ENCODE data around the gene PTPRN2.

The PTPRN2 gene

DNA sequence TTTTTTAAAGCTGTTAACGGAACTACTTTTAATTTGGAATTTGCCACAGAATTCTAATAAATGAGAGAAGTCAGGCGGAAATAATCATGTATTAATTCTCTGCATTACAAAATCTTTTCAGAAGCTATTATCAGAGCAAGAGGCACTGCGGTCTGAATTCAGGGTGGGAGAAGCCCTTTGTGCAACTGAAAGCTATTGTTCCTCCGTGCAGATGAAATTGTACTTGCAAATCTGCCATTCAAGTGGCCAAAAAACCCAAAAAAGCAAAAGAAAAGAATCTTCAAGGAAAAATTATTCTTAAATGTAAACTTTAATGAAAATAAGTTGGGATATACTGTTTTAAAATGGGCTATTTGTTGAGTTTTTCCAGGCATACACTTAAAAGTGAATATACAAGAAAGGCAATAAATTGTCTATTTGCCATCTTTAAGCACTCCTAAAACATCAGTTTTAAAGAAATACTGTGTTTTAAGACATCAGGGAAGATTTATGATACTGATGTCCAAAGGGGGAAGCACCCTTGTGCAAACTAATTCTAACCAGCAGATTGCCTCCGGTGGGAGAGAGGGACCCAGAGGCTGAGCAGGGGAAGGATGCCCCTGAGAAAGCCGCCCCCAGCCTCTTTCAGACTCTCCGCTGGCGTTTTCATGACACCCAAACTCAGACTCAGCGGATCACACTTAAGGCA lies 899.6 kb downstream of the PTPRN2 start:
- no peak for DNase-seq

DNA sequence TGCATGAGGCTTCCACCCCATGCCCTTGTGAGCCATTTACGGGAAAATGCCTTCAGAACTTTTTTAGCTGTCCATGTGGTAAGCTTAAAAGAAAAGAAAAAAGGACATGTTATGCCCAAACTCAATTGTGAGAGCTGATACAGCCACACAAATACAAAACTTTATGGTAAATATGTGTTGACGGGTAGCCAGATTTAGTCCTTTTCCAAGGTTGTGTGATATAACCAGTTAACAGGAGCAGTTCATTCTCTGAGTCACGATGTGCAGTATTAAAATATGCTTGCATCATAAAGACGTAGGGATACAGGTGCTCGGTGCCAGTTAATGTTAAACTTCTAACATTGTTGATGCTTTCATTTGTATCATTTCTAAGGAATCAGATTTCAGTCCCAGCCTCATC lies 900.5 kb downstream of the PTPRN2 start:
- no peak for DNase-seq

GRCh38 chr7:157686285-157686894 lies 901.2 kb downstream of the PTPRN2 start:
- DNase-seq, result no peak

- DNase-seq, result no peak
These were observed 902.0 kb downstream of the PTPRN2 start for GRCh38 chr7:157685430-157686284.

DNA sequence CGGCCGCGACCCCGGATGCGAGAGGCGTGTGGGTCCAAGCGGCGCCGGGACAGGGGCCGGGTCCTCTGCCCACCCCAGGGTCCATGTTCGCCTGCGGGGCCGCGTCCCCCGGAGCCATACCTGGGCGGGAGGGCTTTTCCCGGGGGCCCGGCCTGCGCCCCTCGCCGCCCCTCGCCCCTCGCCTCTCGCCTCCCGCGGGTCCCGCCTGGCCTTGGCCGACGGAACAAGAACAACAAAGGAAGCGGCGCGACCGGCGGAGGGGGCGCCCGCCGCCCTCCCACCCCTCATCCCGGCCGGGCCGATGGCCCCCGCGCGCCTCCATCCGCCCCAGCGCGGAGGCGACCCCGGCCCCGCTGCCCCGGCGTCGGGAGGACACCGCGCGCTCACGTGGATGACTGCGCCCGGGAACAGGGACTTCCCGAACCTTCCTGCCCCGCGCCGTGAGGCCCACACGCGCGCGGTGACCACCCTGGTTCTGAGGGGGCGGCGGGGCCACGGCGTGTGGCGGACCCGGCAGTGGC lies 902.7 kb downstream of the PTPRN2 start:
- no peak for DNase-seq

DNA sequence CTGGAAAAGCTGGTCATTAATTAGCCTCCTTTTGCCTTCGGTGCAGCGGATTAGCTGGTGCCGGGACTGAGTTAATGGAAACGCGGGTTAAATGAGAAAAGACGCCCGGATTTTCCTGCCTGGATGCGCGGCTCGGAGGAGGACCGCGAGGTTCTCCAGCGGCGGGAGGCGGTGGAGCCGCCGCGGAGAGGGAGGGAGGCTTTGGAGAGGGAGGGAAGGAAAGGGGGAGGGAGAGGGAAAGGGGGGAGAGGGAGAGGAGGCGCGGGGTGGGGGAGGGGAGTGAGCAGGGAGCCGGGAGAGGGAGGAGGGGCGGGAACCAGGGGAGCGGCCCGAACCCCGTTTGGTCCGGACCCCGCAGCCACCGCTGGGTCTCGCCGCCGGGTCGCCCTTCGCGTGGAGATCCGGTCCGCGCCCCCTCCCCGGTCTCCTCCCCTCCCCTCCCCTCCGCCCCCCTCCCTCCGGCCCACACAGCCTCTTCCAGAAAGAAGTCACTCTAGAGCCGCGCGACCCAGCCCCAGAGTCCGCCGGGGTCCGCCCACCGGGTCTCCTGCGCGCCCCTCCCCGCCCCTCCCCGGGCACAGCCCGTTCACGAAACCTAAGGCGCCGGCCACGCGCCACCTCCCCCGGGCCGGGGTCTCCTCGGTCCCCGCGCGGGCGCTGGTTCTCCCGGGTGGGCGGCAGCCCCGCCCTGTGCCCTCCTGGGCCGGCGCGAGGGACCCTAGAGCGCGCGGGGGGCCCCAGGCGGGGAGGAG lies 903.3 kb downstream of the PTPRN2 start:
- DNase-seq, result no peak

DNA sequence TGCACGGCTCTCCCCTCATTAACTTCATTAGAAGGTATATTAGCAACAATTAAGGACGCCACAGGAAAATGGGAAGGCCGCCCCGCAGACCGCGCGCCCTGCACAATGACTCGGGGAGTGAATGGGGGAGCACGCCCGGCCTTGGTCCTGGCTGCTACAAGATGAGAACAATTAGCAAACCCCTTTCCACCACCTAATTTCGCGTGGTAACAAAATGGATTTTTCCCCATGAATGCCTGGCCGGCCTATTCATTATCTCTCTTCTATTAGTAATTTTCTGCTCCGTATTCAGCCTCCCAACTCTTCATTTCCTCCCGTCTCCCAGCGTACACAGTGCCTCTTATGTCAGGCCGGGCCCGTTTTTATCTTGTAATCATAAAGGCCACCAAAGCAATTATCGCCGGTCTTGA lies 903.9 kb downstream of the PTPRN2 start:
- no peak for DNase-seq

- no peak for DNase-seq
These were observed 904.5 kb downstream of the PTPRN2 start for GRCh38 chr7:157682946-157683746.

DNA sequence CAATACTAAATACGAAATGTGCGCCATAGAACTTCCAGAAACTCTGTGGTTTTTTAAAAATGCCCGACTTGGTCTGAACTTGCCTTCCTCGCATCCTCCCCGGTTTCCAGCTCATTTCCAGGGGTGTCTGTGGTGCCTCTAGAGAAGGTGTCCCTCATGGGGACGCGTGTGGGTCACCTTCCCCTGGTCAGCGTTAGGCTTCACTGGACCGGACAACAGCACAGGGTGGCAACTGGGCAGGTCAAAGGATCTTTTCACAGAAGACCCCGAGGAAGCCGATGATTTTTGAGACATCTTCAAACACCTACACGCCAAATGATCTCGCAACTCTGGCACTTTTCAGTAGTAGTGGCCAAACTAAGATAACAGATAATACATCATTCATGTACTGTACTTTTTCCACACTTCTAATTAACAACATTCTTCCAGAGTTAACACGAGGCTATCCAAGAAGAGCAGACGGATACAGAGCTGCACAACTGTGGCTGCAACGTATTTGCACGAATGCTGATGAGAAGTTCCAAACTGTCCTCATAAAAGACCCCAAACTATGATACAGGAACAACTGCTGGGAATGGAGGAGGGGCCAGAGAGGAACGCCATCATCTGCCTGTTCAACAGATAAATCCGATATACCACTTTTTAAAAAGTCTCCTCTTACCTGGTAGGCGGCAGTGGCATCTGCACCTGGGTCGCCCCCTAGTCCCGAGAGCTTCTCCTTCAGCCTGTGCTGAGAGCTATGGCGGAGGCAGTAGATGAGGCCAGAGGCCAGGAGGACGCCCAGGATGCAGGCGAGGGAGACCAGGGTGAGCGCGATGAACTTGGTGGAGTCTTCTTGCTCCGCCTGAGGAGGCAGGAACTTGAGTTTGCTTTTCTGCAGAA lies 905.3 kb downstream of the PTPRN2 start:
- no peak for DNase-seq

- DNase-seq, result no peak
These were observed 908.0 kb downstream of the PTPRN2 start for GRCh38 chr7:157679607-157680006.

GRCh38 chr7:157678501-157678900 lies 909.1 kb downstream of the PTPRN2 start:
- DNase-seq, result no peak

- DNase-seq, result no peak
These were observed 911.0 kb downstream of the PTPRN2 start for GRCh38 chr7:157676456-157677255.

GRCh38 chr7:157676001-157676400 lies 911.6 kb downstream of the PTPRN2 start:
- no peak for DNase-seq

DNA sequence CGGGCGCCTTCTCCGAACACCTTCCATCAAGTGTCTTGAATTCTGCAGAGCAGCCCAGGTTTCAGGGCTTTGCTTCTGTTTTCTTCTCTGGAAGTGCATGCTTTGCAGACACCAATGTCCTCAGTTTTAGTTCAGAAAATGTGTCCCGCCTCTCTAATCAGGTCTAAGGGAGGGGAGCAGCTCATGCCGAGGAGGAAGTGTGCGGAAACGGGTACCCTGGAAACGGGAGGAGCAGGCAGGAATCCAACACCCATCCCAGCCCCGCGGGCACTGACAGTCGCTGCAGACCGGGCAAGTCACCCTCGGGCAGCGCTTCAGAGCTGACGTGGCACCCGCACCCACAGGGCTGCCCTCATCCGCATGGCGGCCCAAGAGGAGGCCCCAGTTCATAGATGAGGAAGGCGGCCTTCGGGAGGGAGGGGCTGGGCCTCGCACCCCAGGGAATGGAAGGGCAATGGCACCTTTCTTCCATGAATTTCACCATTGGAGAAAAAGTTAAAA lies 912.1 kb downstream of the PTPRN2 start:
- no peak for DNase-seq

- DNase-seq, result no peak
These were observed 912.8 kb downstream of the PTPRN2 start for GRCh38 chr7:157674715-157675426.

GRCh38 chr7:157674027-157674714 lies 913.5 kb downstream of the PTPRN2 start:
- DNase-seq, result no peak

- DNase-seq, result no peak
These were observed 914.0 kb downstream of the PTPRN2 start for GRCh38 chr7:157673573-157673972.
